ENCODE results near the gene NKTR. TPM values are rescaled to one million over a fixed set of nuclear protein-coding genes. Genes with fewer than 3 reads are reported as not detected.

Gene NKTR
- total RNA-seq, 2 experiments from 2014 or later = 90.2 to 154 TPM

- H2AFZ ChIP-seq (ENCODE audit: low read length) = no peak overlapping the region
- no peak overlapping the region for H3K27ac ChIP-seq (ENCODE audit: low read depth, low read length, poor library complexity, severe bottlenecking)
- BruUV-seq (replicated peaks) = no TSS peak
- H3K4me2 ChIP-seq (ENCODE audit: low read length) = no peak overlapping the region
- no peak overlapping the region for H3K4me3 ChIP-seq (ENCODE audit: low read depth, low read length, poor library complexity, severe bottlenecking)
- DNase-seq (ENCODE audit: low spot score) = no peak
- no peaks in the 10 kb centered on the region for H4K20me1 ChIP-seq (ENCODE audit: insufficient read depth, low read length)
- CTCF ChIA-PET (ENCODE audit: unreplicated experiment) = no interaction called here
- H3K9me3 ChIP-seq (ENCODE audit: low read length) = no peaks in the 10 kb centered on the region
- H3K36me3 ChIP-seq (ENCODE audit: insufficient read depth, low read length) = no peaks in the 10 kb centered on the region
- POLR2A ChIA-PET = interaction anchor here (0.6 kb wide), 1 partner anchor 62 kb away, joined by 5 read pairs; no protein-coding TSS in a partner anchor
- H3K4me1 ChIP-seq (ENCODE audit: insufficient read depth, low read length, poor library complexity, severe bottlenecking) = no peaks in the 10 kb centered on the region
- no peak for TF ChIP-seq EZH2phosphoT487 (IDR thresholded peaks at IDR 0.05; ENCODE audit: borderline replicate concordance, low read depth, low read length)
- no peak for TF ChIP-seq CTCF (conservative IDR thresholded peaks at IDR 0.05; ENCODE audit: low read length)
- intact Hi-C loops (cut with micrococcal nuclease; ENCODE audit: unreplicated experiment) = no loop called here
- H3K79me2 ChIP-seq (ENCODE audit: insufficient read depth, low read depth, low read length) = no peaks in the 10 kb centered on the region
- no peaks in the 10 kb centered on the region for H3K9me2 ChIP-seq (ENCODE audit: insufficient read depth, low read length)
These were observed 82.0 kb downstream of the NKTR start for GRCh38 chr3:42682301-42683070.

GRCh38 chr3:42683875-42684598, 83.6 kb downstream of the NKTR start:
- no peak for DNase-seq (ENCODE audit: low spot score)
- H2AFZ ChIP-seq (ENCODE audit: low read length) = no peak overlapping the region
- no peaks in the 10 kb centered on the region for H3K9me3 ChIP-seq (ENCODE audit: low read length)
- no peaks in the 10 kb centered on the region for H3K9me2 ChIP-seq (ENCODE audit: insufficient read depth, low read length)
- POLR2A ChIA-PET = interaction anchor here (0.7 kb wide), 1 partner anchor 34 kb away, joined by 3 read pairs; no protein-coding TSS in a partner anchor
- intact Hi-C loops (cut with micrococcal nuclease; ENCODE audit: unreplicated experiment) = no loop called here
- H3K79me2 ChIP-seq (ENCODE audit: insufficient read depth, low read depth, low read length) = no peaks in the 10 kb centered on the region
- CTCF ChIA-PET (ENCODE audit: unreplicated experiment) = no interaction called here
- TF ChIP-seq EZH2phosphoT487 (IDR thresholded peaks at IDR 0.05; ENCODE audit: borderline replicate concordance, low read depth, low read length) = no peak
- no peak overlapping the region for H3K4me2 ChIP-seq (ENCODE audit: low read length)
- no peaks in the 10 kb centered on the region for H3K4me1 ChIP-seq (ENCODE audit: insufficient read depth, low read length, poor library complexity, severe bottlenecking)
- H3K4me3 ChIP-seq (ENCODE audit: low read depth, low read length, poor library complexity, severe bottlenecking) = no peak overlapping the region
- no peak overlapping the region for H3K27ac ChIP-seq (ENCODE audit: low read depth, low read length, poor library complexity, severe bottlenecking)
- H3K36me3 ChIP-seq (ENCODE audit: insufficient read depth, low read length) = no peaks in the 10 kb centered on the region
- no peaks in the 10 kb centered on the region for H4K20me1 ChIP-seq (ENCODE audit: insufficient read depth, low read length)
- no TSS peak for BruUV-seq (replicated peaks)

- H3K4me2 ChIP-seq (ENCODE audit: low read length) = no peak overlapping the region
- POLR2A ChIA-PET = no interaction called here
- intact Hi-C loops (cut with micrococcal nuclease; ENCODE audit: unreplicated experiment) = no loop called here
These were observed 84.3 kb downstream of the NKTR start for GRCh38 chr3:42684632-42685362.

More at GRCh38 chr3:42684632-42685362, 84.3 kb downstream of the NKTR start:
- DNase-seq (ENCODE audit: low spot score) = no peak
- H2AFZ ChIP-seq (ENCODE audit: low read length) = no peak overlapping the region
- CTCF ChIA-PET (ENCODE audit: unreplicated experiment) = no interaction called here
- H4K20me1 ChIP-seq (ENCODE audit: insufficient read depth, low read length) = no peaks in the 10 kb centered on the region
- no peaks in the 10 kb centered on the region for H3K79me2 ChIP-seq (ENCODE audit: insufficient read depth, low read depth, low read length)
- H3K27ac ChIP-seq (ENCODE audit: low read depth, low read length, poor library complexity, severe bottlenecking) = no peak overlapping the region
- no peak overlapping the region for H3K4me3 ChIP-seq (ENCODE audit: low read depth, low read length, poor library complexity, severe bottlenecking)
- H3K9me2 ChIP-seq (ENCODE audit: insufficient read depth, low read length) = no peaks in the 10 kb centered on the region
- H3K36me3 ChIP-seq (ENCODE audit: insufficient read depth, low read length) = no peaks in the 10 kb centered on the region
- H3K9me3 ChIP-seq (ENCODE audit: low read length) = no peaks in the 10 kb centered on the region
- H3K4me1 ChIP-seq (ENCODE audit: insufficient read depth, low read length, poor library complexity, severe bottlenecking) = no peaks in the 10 kb centered on the region
- no peak for TF ChIP-seq EZH2phosphoT487 (IDR thresholded peaks at IDR 0.05; ENCODE audit: borderline replicate concordance, low read depth, low read length)
- no peak for TF ChIP-seq CTCF (conservative IDR thresholded peaks at IDR 0.05; ENCODE audit: low read length)
- BruUV-seq (replicated peaks) = no TSS peak
